IPS DF 19.7 (cell line): ENCODE data around the gene SAT2.
"Not testable (repeated sequence)": the region's sequence is repeated elsewhere in the genome, so short reads cannot be mapped to it uniquely, and the experiment has no call there.

Experiments used
- DNase-seq: peaks from one replicate; pipeline ENCODE4 v3.0.0-alpha.2; 2013; ENCODE audit warnings: low read depth, low spot score

The SAT2 gene

DNA sequence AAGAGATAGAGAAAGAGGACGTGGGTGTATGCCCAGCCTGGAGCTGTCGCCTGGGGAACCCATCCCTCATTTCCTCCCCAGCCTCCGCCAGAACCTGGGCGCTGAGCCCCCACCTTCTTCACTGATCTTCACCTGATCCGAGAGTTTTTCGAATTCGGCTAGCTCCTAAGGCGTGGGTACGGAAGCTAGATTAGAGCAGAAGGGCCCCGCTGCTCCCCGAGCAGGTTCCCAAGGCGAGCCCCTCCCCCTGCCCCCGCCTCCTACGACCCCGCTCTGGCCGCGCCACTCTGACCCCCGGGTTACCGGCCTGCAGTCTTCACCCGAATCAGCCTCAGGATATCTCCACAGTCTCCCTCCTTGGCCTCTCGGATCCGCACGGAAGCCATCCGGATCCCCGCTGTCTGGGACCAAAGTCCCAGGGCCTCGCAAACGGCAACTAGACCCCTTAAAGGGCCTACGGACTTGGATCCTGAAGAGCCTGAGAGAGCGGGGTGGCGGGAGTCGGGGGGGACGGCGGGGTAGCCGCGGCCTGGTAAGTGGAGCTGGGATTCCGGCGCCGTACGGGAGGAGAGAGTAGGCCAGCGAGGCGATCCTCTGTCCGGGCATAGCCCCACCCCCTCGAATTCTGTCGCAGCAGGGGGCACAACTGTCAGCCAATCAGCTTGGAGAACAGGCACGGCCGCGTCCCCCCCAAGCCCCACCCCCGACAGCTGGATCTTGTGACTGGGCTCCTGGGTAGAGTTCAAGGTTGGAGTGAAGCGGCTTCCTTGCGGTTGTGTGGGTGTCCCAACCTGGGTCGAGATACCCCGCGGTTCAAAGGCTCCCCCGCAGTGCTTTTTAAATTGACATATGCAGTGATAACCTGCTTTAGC is at the start of gene SAT2:
Gene SAT2 (minus strand): TSS at position 572 of the 872 bp plus-strand sequence. CDS start 186 bp downstream, at position 386.
- DNase-seq, result peak; percentile 78

DNA sequence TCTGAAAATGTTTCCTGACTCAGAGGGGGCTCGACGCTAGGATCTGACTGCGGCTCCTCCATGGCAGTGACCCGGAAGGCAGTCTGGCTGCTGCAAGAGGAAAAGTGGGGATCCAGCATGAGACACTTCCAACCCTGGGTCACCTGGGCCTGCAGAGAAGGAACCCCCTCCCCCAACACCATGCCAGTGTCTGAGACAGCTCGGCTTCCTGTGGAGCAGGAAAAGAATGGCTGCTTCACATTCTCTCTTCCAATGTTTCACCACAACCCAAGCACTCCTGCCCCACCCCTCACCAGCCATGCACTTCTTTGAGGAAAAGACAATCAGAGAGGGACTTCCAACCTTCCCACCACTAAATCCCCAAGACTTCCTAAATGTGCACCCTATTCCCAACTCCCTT is 48.9 kb upstream of the SAT2 start:
- no peak for DNase-seq

DNA sequence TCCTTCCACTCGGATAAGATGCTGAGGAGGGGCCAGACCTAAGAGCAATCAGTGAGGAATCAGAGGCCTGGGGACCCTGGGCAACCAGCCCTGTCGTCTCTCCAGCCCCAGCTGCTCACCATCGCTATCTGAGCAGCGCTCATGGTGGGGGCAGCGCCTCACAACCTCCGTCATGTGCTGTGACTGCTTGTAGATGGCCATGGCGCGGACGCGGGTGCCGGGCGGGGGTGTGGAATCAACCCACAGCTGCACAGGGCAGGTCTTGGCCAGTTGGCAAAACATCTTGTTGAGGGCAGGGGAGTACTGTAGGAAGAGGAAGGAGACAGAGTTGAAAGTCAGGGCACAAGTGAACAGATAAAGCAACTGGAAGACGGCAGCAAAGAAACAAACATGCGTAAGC is 47.3 kb upstream of the SAT2 start:
- DNase-seq, result no peak

DNA sequence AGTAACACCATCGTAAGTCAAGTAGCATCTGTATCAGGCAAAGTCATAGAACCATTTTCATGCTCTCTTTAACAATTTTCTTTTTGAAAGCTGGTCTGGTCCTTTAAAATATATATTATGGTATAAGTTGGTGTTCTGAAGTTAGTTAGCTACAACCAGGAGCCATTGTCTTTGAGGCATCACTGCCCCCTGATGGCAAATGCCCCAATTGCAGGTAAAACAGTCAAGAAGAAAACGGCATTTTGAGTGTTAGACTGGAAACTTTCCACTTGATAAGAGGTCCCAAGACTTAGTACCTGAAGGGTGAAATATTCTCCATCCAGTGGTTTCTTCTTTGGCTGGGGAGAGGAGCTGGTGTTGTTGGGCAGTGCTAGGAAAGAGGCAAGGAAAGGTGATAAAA is 45.6 kb upstream of the SAT2 start:
- DNase-seq, result no peak

DNA sequence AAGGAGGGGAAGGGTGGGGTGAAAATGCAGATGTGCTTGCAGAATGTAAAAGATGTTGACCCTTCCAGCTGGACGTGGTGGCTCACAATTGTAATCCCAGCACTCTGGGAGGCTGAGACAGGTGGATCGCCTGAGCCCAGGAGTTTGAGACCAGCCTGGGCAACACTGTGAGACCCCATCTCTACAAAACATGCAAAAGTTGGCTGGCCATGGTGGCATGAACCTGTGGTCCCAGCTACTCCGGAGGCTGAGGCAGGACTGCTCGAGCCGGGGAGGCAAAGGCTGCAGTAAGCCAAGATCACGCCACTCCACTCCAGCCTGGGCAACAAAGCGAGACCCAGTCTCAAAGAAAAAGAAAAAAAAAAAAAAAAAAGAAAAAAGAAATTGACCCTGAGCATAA is 40.9 kb upstream of the SAT2 start:
- no peak for DNase-seq

DNA sequence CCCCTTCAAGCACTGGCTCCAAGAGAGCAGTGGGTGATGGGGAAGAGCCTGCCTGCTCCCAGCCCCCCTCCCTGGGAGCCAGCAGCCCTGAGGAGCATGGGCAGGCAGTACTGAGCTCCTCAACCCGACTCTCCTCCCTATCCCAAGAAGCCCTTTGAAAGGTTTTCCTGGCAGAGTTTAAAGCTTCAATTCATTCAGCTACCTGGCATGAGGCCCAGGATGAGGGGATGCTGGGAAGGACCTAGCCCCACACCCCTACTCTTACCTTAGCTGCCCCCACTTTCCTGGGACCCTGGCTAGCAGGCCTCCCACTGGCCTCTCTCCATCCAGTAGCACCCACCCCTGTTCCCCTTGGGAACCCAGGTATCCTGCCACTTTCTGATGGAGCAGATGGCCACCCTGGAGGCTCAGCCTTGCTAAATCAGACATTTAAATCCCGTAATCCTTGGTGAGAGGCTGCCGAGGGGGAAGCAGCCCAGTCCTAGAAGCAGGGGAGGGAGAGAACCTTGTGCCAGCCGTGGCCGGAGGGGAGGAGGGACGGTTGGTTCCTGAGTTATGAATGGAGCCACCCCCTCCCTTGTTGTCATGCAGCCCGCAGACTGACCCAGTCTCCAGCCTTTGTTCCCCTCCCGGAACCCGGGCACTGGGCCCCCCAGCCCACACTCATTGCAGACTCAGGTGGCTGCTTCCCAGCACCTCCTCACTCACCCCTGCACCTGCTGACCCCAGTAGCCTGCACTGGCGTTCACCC is 40.2 kb upstream of the SAT2 start:
- no peak for DNase-seq

DNA sequence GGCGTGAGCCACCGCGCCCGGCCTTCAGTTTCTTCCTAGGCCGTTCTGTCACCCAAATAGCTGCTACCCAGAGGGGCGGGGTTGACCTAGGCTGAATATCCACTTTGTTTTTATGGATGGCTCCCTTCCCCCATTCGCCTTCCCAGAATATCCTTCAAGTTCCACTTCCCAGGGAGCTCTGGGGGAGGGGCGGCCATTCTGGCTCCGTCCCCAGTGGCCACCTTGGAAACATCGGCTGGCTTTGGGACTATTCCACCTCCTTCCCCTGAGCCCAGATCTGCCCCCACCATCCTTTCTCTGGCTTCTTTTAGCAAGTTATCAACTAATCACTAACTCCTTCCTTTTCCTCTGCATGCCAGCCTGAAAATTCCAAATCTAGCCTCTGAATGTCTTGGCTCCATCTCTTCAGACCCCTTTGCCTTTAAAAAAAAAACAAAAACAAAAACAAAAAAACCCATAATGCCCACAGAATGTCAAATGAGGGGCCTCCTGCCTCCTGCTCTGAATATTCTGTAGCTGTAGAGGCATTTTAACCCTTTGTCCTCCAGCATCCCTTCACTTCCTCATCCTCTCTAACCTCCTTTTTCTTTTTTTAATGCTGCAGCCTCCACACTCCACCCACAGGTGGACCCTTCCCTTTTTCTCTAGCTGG is 29.5 kb upstream of the SAT2 start:
- DNase-seq, result peak; percentile 93

DNA sequence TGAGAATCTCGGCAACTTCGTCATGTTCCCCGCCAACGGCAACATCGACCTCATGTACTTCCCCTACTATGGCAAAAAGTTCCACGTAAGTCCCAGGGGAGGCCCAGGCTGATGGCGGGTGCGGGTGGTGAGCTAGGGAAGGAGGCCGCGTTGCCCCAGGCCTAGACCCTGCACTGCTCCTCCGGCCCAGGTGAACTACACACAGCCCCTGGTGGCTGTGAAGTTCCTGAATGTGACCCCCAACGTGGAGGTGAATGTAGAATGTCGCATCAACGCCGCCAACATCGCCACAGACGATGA is 27.9 kb upstream of the SAT2 start:
- DNase-seq, result no peak

DNA sequence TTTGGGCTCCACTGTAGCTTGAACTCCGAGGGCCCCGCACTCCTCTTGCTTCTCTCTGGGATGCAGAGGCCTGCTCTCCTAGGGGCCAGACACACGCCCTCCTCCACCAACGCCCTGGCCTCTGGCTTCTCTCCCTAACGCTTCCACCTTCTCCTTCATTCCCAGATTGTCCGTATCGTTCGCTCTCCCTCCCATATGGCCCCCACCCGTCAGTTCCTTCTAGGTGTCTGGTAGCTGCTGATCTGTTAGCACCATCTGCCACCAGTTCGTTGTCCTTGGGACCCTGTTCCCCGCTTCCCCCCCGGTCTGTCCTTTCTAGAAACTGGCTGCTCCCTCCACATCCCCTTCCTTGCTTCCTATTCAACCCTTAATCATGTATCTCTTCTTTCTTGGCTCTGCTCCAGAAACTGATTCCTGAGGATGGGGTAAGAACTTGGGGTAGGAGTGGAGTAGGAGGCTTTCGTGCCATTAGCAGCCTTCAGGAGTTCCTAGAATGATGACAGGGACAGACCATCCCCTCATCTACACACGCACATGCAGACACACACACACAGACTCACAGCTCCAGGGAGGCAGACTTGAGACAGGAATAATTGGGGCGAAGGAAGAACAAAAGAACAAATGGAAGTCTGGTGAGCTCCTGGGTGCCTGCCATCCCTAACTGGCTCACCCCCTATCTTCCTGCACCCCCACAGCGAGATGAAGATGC is 27.4 kb upstream of the SAT2 start:
- DNase-seq, result no peak

DNA sequence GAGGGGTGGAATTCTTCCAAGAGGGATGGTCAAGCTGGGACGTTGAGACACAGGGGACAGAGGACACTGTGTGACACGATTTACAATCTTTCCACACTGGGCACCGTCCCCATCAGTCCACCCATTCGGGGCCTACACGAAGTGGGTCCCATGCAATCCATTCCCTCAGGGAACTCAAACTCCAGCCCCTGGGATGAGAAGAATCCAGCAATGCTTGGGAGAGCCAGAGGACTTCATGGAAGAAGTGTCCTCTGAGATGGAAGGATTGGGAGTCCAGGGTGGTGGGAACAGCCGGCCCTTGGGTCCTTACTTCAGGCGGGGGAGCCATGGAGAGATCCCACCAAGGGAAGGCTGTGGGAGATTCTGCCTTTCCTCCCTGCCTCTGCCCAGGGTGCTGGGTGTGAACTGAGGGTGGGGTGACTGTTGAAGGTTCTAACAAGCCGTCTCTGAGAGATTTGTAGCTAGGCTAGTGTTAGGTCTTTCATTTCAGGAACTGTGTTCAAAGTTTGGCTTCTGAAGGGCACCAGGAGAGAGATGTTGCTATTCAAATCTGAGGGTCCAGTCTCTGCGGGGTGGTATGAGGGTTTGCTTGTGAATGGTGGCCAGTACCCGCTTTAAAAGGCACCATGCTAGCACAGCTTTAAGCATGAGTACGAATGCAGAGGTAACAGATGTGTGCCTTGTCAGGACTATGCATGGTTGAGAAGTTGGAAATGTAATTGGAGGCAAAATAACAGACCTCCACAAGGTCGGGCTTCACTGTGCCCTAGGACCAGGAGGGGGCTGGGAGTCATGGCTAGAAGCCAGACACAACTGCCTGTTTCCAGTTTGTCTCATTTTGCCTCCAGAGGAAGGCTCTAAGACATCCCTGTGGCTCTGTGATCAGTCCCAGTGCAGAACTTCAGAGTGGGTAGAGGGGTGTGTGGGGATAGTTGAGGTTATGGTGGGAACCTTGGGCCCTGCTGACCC is 25.1 kb upstream of the SAT2 start:
- DNase-seq, result no peak

DNA sequence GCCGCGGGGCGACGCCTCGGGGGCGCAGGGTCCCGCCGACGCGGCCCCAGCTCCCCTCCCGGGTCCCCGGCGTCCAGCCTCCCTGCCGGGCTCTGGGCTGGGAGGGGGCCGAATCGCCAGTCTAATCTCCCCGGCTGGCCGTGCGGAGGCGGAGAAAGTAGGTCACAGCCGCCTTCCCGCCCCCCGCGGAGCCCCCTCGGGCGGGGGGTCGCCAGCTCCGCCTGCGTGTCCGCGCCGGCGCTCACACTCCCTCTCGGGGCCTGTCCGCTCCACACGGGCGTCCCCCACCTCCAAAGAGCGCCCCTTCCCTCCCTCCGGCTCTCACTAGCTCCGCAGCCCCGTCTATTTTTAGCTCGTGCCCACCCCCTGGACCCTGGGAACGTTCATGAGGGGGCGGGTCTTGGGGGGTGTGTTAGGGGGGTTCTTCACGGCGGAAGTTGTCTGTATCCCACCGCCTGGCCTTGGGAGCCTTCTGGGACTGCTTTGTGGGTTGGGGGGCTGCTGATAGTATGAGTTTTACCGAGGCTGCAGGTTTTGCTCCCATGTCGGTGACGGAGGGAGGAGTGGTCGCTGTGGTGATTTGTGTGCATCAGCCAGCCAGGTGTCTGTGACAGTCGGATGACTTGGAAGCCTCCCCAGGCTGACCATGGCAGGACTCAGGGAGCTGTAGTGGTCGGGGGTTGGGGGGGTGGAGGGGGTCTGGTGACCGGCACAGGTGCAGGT is 24.2 kb upstream of the SAT2 start:
- DNase-seq, result no peak

DNA sequence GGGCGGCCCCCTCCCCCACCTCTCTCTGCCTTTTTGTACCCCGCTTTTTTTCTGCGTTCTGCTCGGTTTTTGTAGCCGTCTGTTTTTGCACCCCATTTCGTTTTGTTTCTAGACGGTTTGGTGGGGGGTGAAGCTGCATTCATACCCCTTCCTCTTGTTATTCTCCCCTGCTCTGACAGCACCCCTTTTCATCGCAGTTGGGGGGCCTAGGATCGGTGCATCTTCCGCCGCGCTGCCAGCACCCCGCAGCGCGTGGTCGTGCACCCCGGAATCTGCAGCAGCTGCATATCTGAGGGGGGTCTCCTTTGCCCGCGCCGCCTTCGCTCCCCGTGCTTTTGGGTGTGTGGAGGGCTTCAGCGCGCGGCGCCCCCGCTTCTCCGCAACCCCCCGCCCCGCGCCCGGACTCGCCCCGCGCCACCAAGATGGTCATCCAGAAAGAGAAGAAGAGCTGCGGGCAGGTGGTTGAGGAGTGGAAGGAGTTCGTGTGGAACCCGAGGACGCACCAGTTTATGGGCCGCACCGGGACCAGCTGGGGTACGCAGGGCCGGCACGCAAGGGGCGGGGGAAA is 23.6 kb upstream of the SAT2 start:
- DNase-seq, result no peak

DNA sequence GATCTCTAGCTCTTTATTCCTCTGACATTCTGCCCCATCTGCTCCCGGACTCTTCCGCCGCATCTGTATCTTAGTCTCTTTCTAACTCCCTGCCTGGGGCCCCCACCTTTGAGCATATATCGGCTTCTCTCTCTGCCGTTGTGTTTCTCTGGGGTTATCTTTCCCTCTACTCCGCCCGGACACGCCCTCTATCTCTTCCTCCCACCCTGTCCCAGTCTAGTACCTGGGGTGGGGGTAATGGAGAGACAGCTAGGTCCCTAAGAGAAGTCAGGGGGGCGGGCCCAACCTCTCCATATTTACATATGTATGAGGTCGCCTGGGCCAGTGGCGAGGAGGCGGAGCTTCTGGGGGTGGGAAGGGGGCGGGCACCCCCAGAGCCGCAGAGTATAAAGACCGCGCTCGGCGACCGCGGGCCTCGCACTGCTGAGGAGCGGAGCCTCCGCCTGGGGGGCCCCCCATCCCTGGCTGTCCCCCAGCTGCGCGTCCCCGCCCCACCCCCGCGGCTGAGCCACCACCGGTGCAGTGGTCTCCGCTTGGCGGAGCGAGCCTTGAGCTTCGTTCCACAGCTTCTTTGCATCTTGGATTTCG is 23.0 kb upstream of the SAT2 start, which contains the start of gene ATP1B2:
Gene ATP1B2 (plus strand): TSS at position 418 of the 588 bp plus-strand sequence. CDS start 593 bp downstream, outside the sequence.
- peak; percentile 92 for DNase-seq

DNA sequence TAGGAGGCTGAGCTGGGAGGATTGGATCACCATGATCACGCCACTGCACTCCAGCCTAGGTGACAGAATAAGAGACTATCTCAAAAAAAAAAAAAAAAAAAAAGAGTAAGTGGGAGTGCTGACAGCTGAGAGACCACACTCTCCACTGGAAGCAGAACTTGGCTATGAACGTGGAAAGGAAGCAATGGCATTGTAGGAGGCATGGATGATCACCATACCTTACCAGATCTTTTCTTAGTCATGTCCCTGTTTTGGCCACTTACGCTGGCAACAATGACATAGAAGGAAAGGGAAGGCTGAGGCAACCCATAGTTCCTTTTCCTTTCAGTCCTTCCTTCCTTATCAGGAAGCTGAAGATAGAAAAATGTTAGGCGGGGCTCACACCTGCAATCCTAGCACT is 19.4 kb upstream of the SAT2 start:
- no peak for DNase-seq

DNA sequence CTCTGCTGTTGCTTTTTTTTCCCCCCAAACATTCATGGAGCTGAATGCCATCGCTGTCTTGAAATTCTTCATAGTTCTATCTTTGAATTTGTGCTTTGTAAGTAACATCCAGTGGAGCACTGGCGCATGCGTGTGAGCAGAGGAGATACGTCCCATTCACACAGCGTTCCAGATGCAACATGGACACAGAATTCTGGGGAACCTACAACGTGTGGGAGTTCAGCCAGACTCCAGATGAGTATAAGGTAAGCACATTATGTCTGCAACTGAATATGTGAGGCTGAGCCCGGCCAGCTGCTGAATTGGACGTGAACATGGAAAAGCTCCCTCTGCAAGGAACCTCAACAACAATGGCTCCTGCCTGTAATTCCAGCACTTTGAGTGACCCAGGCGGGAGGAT is 18.8 kb upstream of the SAT2 start:
- DNase-seq, result no peak

DNA sequence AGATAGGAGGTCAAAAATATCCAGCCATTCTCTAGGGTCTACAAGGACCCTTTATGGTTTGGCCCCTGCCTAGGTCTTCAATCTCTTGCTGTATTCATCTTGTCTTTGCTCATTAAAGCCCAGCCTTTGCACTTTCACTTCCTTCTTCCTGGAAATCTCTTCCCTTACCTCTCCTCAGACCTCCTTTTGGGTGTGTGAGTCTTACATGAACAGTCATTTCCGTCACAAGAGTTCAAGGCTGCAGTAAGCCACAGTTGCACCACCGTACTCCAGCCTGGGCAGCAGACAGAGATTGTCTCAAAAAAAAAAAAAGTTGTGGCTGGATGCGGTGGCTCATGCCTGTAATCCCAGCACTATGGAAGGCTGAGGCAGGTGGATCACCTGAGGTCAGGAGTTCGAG is 17.2 kb upstream of the SAT2 start:
- no peak for DNase-seq

DNA sequence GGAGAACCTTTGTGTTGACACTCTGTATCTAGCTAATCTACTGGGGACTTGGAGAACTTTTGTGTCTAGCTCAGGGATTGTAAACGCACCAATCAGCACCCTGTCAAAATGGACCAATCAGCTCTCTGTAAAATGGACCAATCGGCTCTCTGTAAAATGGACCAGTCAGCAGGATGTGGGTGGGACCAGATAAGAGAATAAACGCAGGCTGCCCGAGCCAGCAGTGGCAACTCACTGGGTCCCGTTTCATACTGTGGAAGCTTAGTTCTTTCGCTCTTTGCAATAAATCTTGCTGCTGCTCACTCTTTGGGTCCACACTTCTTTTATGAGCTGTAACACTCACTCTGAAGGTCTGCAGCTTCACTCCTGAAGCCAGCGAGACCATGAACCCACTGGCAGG is 14.0 kb upstream of the SAT2 start:
- DNase-seq, result not testable (repeated sequence)

DNA sequence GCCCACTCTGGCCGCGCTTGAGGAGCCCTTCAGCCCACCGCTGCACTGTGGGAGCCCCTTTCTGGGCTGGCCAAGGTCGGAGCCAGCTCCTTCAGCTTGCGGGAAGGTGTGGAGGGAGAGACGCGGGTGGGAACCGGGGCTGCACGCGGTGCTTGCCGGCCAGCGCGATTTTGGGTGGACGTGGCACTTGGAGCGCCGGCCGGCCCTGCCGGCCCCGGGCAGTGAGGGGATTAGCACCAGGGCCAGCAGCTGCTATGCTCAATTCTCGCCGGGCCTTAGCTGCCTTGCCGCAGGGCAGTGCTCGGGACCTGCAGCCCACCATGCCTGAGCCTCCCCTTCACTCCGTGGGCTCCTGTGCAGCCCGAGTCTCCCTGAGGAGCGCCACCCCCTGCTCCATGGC is 13.2 kb upstream of the SAT2 start:
- no peak for DNase-seq

DNA sequence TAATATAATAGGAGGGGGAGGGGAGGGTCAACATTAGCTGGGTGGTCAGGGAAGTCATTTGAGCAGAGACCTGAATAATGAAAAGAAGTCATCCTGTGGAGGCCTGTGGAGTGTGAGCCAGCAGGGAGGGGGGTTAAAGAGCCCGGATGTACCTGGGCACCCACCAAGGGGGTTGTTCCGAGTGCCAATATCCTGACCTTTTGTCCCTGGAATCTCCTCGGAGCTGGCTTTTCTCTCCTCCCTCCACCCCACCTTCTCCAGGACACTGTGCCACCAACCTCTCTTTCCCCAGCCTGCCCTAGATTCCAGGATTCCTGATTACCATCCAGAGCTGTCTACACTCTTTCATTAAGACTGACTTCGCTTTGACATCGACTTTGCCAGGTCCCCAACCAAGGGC is 8.5 kb upstream of the SAT2 start:
- no peak for DNase-seq
